Measurements from ENCODE around the gene HIRA. TPM values are rescaled to one million over a fixed set of nuclear protein-coding genes. Genes with fewer than 3 reads are reported as not detected.
"Not testable (repeated sequence)": the region's sequence is repeated elsewhere in the genome, so short reads cannot be mapped to it uniquely, and the experiment has no call there.

The HIRA gene
- total RNA-seq, 2 experiments from 2014 or later: 31.2 to 55.7 TPM

GRCh38 chr22:19367763-19368367, 63.7 kb downstream of the HIRA start:
- Histone ChIP-seq H3K4me2 (ENCODE audit: low read length) (no peak overlapping the region), H4K20me1 (ENCODE audit: insufficient read depth, low read length) (no peaks in the 10 kb centered on the region), H3K4me3 (ENCODE audit: low read depth, low read length, poor library complexity, severe bottlenecking) (no peak overlapping the region), H3K9me3 (ENCODE audit: low read length) (no peaks in the 10 kb centered on the region), H3K79me2 (ENCODE audit: insufficient read depth, low read depth, low read length) (no peaks in the 10 kb centered on the region), H2AFZ (ENCODE audit: low read length) (no peak overlapping the region), H3K27ac (ENCODE audit: low read depth, low read length, poor library complexity, severe bottlenecking) (no peak overlapping the region), H3K4me1 (ENCODE audit: insufficient read depth, low read length, poor library complexity, severe bottlenecking) (no peaks in the 10 kb centered on the region), H3K36me3 (ENCODE audit: insufficient read depth, low read length) (peaks cover 90% of the 10 kb centered on the region), H3K9me2 (ENCODE audit: insufficient read depth, low read length) (no peaks in the 10 kb centered on the region)
- ChIA-PET CTCF (ENCODE audit: unreplicated experiment) (no interaction called here), POLR2A (interaction anchor here (0.7 kb wide), 1 partner anchor 11 kb away, joined by 3 read pairs; no protein-coding TSS in a partner anchor)
- no peak for DNase-seq (ENCODE audit: low spot score)
- BruUV-seq (replicated peaks): no TSS peak
- intact Hi-C loops (cut with micrococcal nuclease; ENCODE audit: unreplicated experiment): no loop called here
- TF ChIP-seq CTCF (conservative IDR thresholded peaks at IDR 0.05; ENCODE audit: low read length) (no peak), EZH2phosphoT487 (IDR thresholded peaks at IDR 0.05; ENCODE audit: borderline replicate concordance, low read depth, low read length) (no peak)

- intact Hi-C loops (cut with micrococcal nuclease; ENCODE audit: unreplicated experiment): loop anchor here (5.0 kb wide), 1 partner anchor 84 kb away; the partner anchor contains the start of gene C22orf39
- peaks cover 18% of the 10 kb centered on the region for H3K4me1 ChIP-seq (ENCODE audit: insufficient read depth, low read length, poor library complexity, severe bottlenecking)
- DNase-seq (ENCODE audit: low spot score); CTCF ChIA-PET (ENCODE audit: unreplicated experiment); H3K9me3 ChIP-seq (ENCODE audit: low read length); H3K4me3 ChIP-seq (ENCODE audit: low read depth, low read length, poor library complexity, severe bottlenecking); POLR2A ChIA-PET; H3K27ac ChIP-seq (ENCODE audit: low read depth, low read length, poor library complexity, severe bottlenecking); H2AFZ ChIP-seq (ENCODE audit: low read length); H3K79me2 ChIP-seq (ENCODE audit: insufficient read depth, low read depth, low read length); H3K4me2 ChIP-seq (ENCODE audit: low read length); BruUV-seq (replicated peaks); H3K9me2 ChIP-seq (ENCODE audit: insufficient read depth, low read length): not testable (repeated sequence)
- peaks cover 11% of the 10 kb centered on the region; the same call in 1 of the 2 replicates for H4K20me1 ChIP-seq (ENCODE audit: insufficient read depth, low read length)
- peaks cover 88% of the 10 kb centered on the region for H3K36me3 ChIP-seq (ENCODE audit: insufficient read depth, low read length)
Observed at GRCh38 chr22:19363541-19363940, 68.0 kb downstream of the HIRA start.

- Histone ChIP-seq H3K4me1 (ENCODE audit: insufficient read depth, low read length, poor library complexity, severe bottlenecking) (peaks cover 18% of the 10 kb centered on the region), H2AFZ (ENCODE audit: low read length) (no peak overlapping the region), H3K79me2 (ENCODE audit: insufficient read depth, low read depth, low read length) (no peaks in the 10 kb centered on the region), H3K4me3 (ENCODE audit: low read depth, low read length, poor library complexity, severe bottlenecking) (no peak overlapping the region), H3K27ac (ENCODE audit: low read depth, low read length, poor library complexity, severe bottlenecking) (peak overlapping the region; percentile 42), H3K4me2 (ENCODE audit: low read length) (peak overlapping the region; percentile 43), H3K36me3 (ENCODE audit: insufficient read depth, low read length) (peaks cover 85% of the 10 kb centered on the region), H3K9me3 (ENCODE audit: low read length) (no peaks in the 10 kb centered on the region), H4K20me1 (ENCODE audit: insufficient read depth, low read length) (peaks cover 11% of the 10 kb centered on the region; the same call in 1 of the 2 replicates), H3K9me2 (ENCODE audit: insufficient read depth, low read length) (no peaks in the 10 kb centered on the region)
- peak; percentile 83 for DNase-seq (ENCODE audit: low spot score)
- TF ChIP-seq CTCF (conservative IDR thresholded peaks at IDR 0.05; ENCODE audit: low read length) (no peak), EZH2phosphoT487 (IDR thresholded peaks at IDR 0.05; ENCODE audit: borderline replicate concordance, low read depth, low read length) (no peak)
- ChIA-PET POLR2A (interaction anchor here (0.6 to 0.7 kb wide), 2 partner anchors 10 to 927 kb away, joined by 3 read pairs; no protein-coding TSS in a partner anchor), CTCF (ENCODE audit: unreplicated experiment) (interaction anchor here (0.5 to 0.9 kb wide), 2 partner anchors 9 to 67 kb away, joined by 3 read pairs; no protein-coding TSS in a partner anchor)
- intact Hi-C loops (cut with micrococcal nuclease; ENCODE audit: unreplicated experiment): loop anchor here (1.0 to 5.0 kb wide), 2 partner anchors 69 to 86 kb away; partner anchors contain the start of gene C22orf39
- BruUV-seq (replicated peaks): no TSS peak
Observed at GRCh38 chr22:19361501-19362103, 69.9 kb downstream of the HIRA start.

All from OCI-LY7 (cell line).